Activated T-cell treated with anti-CD3 and anti-CD28 coated beads for 1 hour (primary cell): Measurements from ENCODE around the gene LRRC8B.
"Not testable (repeated sequence)": the region's sequence is repeated elsewhere in the genome, so short reads cannot be mapped to it uniquely, and the experiment has no call there.

Experiments
- DNase-seq: peaks from one replicate; pipeline ENCODE4 v3.0.0-alpha.2; 2020; ENCODE audit warnings: low read depth

The LRRC8B gene

GRCh38 chr1:89524369-89525168, at the start of gene LRRC8B:
Gene LRRC8B (plus strand): TSS chr1:89524829. CDS start chr1:89582651, 57,822 bp downstream.
- DNase-seq = peak; percentile 79

GRCh38 chr1:89475269-89475668, 49.4 kb upstream of the LRRC8B start:
- DNase-seq = no peak

GRCh38 chr1:89476072-89476471, 48.6 kb upstream of the LRRC8B start:
- DNase-seq = no peak

GRCh38 chr1:89483010-89483756, 41.4 kb upstream of the LRRC8B start:
- DNase-seq = peak; percentile 74

- no peak for DNase-seq
These were observed 40.9 kb upstream of the LRRC8B start for GRCh38 chr1:89483757-89484077.

- no peak for DNase-seq
These were observed 40.3 kb upstream of the LRRC8B start for GRCh38 chr1:89484092-89485038.

GRCh38 chr1:89487972-89488371, 36.7 kb upstream of the LRRC8B start:
- no peak for DNase-seq

- DNase-seq = no peak
These were observed 35.4 kb upstream of the LRRC8B start for GRCh38 chr1:89489047-89489729.

GRCh38 chr1:89490389-89490788, 34.2 kb upstream of the LRRC8B start:
- DNase-seq = no peak

GRCh38 chr1:89499320-89499719, 25.3 kb upstream of the LRRC8B start:
- no peak for DNase-seq

- no peak for DNase-seq
These were observed 22.6 kb upstream of the LRRC8B start for GRCh38 chr1:89502042-89502441.

GRCh38 chr1:89502895-89503294, 21.7 kb upstream of the LRRC8B start:
- no peak for DNase-seq

- no peak for DNase-seq
These were observed 20.9 kb upstream of the LRRC8B start for GRCh38 chr1:89503690-89504089.

- not testable (repeated sequence) for DNase-seq
These were observed 14.6 kb upstream of the LRRC8B start for GRCh38 chr1:89510061-89510460.

- no peak for DNase-seq
These were observed 11.5 kb upstream of the LRRC8B start for GRCh38 chr1:89512996-89513720.

GRCh38 chr1:89516055-89516454, 8.6 kb upstream of the LRRC8B start:
- no peak for DNase-seq

GRCh38 chr1:89518221-89518631, 6.4 kb upstream of the LRRC8B start:
- no peak for DNase-seq

GRCh38 chr1:89519779-89520358, 4.8 kb upstream of the LRRC8B start:
- peak; percentile 21 for DNase-seq

- DNase-seq = not testable (repeated sequence)
These were observed 2.7 kb upstream of the LRRC8B start for GRCh38 chr1:89521977-89522376.

- peak; percentile 42 for DNase-seq
These were observed 859 bp upstream of the LRRC8B start for GRCh38 chr1:89523572-89524368.
